Activated CD8-positive, alpha-beta memory T cell treated with anti-CD3 and anti-CD28 coated beads for 48 hours (primary cell): Measurements from ENCODE around the gene PNN.
"Not testable (repeated sequence)": the region's sequence is repeated elsewhere in the genome, so short reads cannot be mapped to it uniquely, and the experiment has no call there.

Source experiments
- DNase-seq, 3 experiments: peaks; one replicate each; pipeline ENCODE4 v3.0.0-alpha.2; 2020; ENCODE audit warnings: low read depth in 2 of 3, low spot score in 2 of 3

Gene PNN

DNA sequence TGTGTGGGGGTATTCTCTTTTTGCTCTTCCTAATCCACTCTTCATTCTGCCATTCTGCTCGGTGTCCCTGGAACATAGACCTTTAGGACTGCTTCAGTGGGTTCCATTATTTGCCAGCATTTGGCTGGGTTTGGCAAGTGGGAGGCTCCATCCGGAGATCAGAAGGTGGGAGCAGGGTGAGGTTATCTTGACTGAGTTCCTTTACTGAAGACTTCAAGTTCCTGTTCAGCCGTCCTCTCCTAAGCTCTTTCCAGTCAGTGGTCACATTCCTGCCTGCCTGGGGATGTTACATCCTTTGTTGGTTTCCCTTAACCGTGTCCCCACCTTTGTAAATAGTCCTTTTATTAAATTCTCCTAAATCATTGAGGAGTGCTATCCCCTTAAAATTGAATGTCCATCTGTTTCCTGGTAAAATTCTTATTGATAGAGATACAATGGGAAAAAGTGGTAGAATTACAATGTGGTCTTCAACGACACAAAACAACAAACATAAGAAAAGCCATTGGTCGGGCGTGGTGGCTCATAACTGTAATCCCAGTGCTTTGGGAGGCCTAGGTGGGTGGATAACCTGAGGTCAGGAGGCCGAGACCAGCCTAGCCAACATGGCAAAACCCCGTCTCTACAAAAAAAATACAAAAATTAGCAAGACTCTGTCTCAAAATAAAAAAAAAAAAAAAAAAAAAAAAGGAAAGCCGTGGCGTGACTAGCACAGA, 53.6 kb downstream of the PNN start:
- no peak for DNase-seq

GRCh38 chr14:39229222-39229543, 54.1 kb downstream of the PNN start:
- peak in 1 of 3 experiments; percentile 20 for DNase-seq

GRCh38 chr14:39229601-39230110, 54.6 kb downstream of the PNN start:
- no peak for DNase-seq

GRCh38 chr14:39230416-39231035, 55.5 kb downstream of the PNN start:
- no peak for DNase-seq

GRCh38 chr14:39231751-39232553, 56.9 kb downstream of the PNN start:
- DNase-seq, result not testable (repeated sequence)
